H1 (cell line): ENCODE measurements around the gene IQGAP1.

Source experiments
- ASH2L ChIP-seq: fragments of 200-600, 300-600 bp; sonication (generic); IDR thresholded peaks from one replicate; pipeline ENCODE4 v1.7.1; 2017; ENCODE audit warnings: low read length
- CHD1 ChIP-seq: IDR thresholded peaks from 2 replicates; pipeline ENCODE4 v1.6.1; 2012; ENCODE audit warnings: low read depth, low read length, improper control_type of control experiment
- CTCF ChIP-seq, 3 experiments: IDR thresholded peaks; 1 replicate in 2 of 3; 2 replicates in 1 of 3; pipeline versions ENCODE4 v1.5.1 to v1.6.1; 2011; ENCODE audit warnings: low read length in 3 of 3, mild to moderate bottlenecking in 3 of 3, inconsistent platforms in 2 of 3, low read depth in 1 of 3, moderate library complexity in 1 of 3; ENCODE audit not compliant: insufficient read depth in 1 of 3; ENCODE audit errors: control extremely low read depth in 1 of 3
- NANOG ChIP-seq: IDR thresholded peaks from 2 replicates; pipeline ENCODE4 v1.6.1; 2011; ENCODE audit warnings: low read length, low read depth, mild to moderate bottlenecking, inconsistent platforms; ENCODE audit not compliant: insufficient read depth, poor library complexity, severe bottlenecking
- RAD21 ChIP-seq, 2 experiments: IDR thresholded peaks in 1 of 2; conservative IDR thresholded peaks in 1 of 2; 2 replicates each; pipeline ENCODE4 v1.6.1; 2011; ENCODE audit warnings: low read depth in 2 of 2, low read length in 2 of 2, improper control_type of control experiment in 1 of 2, inconsistent platforms in 1 of 2, mild to moderate bottlenecking in 1 of 2, moderate library complexity in 1 of 2
- SP1 ChIP-seq: IDR thresholded peaks from 2 replicates; pipeline ENCODE4 v1.6.1; 2011; ENCODE audit warnings: low read depth, low read length
- SRF ChIP-seq: IDR thresholded peaks from 2 replicates; pipeline ENCODE4 v1.6.1; 2011; ENCODE audit warnings: mild to moderate bottlenecking, low read depth, low read length, moderate library complexity

DNA sequence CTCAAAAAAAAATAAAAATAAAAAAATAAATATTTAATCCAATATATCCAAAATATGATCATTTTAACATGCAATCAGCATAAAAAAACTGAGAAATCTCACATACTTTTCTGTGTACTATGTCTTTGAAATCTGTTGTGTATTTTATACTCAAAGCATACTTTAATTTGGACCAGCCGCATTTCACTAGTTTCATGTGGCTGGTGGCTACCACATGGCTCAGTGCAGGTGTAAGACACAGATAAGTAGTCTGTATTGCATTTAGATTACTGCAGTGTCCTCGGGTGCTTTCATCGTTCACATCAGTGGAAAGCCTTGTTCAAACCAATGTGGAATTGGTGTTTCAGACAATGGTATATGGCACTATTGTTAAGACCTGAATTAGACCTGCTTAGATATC lies 152.7 kb downstream of the IQGAP1 start:
- TF ChIP-seq ASH2L (no peak), SRF (no peak), SP1 (no peak), RAD21 (IDR thresholded peaks at IDR 0.05 in 1 of 2, conservative IDR thresholded peaks at IDR 0.05 in 1 of 2; ENCODE audit: low read depth in 2 of 2, low read length in 2 of 2) (no peak), CTCF (IDR thresholded peaks at IDR 0.05; ENCODE audit: control extremely low read depth in 1 of 3, insufficient read depth in 1 of 3, low read depth in 1 of 3, low read length in 3 of 3) (no peak), CHD1 (no peak), NANOG (no peak)
